Stimulated activated naive CD8-positive, alpha-beta T cell treated with anti-CD3 and anti-CD28 coated beads, Interleukin-15, amount 100 ng/mL, for 72 hours (primary cell): Measurements from ENCODE around the gene SHLD1.
"Not testable (repeated sequence)": the region's sequence is repeated elsewhere in the genome, so short reads cannot be mapped to it uniquely, and the experiment has no call there.

Source experiments
- ATAC-seq: fragments of 150-1000 bp; cut with Tn5 transposase; 2 replicates; pipeline ENCODE4 v1.10.0; 2021; ENCODE audit warnings: mild to moderate bottlenecking, moderate library complexity
- DNase-seq, 2 donors: peaks; one replicate each; pipeline ENCODE4 v3.0.0; 2021 to 2022
- H3K27ac Mint-ChIP-seq, 2 donors: one replicate each; pipeline ENCODE4 v1.8.0; 2022; ENCODE audit warnings: mild to moderate bottlenecking in 2 of 2, mixed read lengths in 2 of 2, moderate library complexity in 2 of 2
- H3K27me3 Mint-ChIP-seq: one replicate; pipeline ENCODE4 v1.8.0; 2022; ENCODE audit warnings: mixed read lengths
- H3K4me1 Mint-ChIP-seq: one replicate; pipeline ENCODE4 v1.8.0; 2022; ENCODE audit warnings: mild to moderate bottlenecking, mixed read lengths
- H3K4me3 Mint-ChIP-seq, 2 donors: one replicate each; pipeline ENCODE4 v1.8.0; 2022; ENCODE audit warnings: mild to moderate bottlenecking in 2 of 2, mixed read lengths in 2 of 2, moderate library complexity in 1 of 2
- H3K9me3 Mint-ChIP-seq, 2 donors: one replicate each; pipeline ENCODE4 v1.8.0; 2022; ENCODE audit warnings: mixed read lengths in 2 of 2

Gene SHLD1

GRCh38 chr20:5749952-5750779 is at the start of gene SHLD1:
Gene SHLD1 (plus strand): TSS chr20:5750401. CDS start chr20:5772866, 22,465 bp downstream.
- Mint-ChIP-seq H3K9me3 (no peaks in the 10 kb centered on the region), H3K27me3 (no peaks in the 10 kb centered on the region), H3K4me3 (peak within 1 kb of the TSS; percentile 79 to 90), H3K27ac (peak within 1 kb of the TSS; percentile 89 to 98), H3K4me1 (peaks cover 24% of the 10 kb centered on the region)
- ATAC-seq (peak; percentile 97), DNase-seq (peak; percentile 74 to 88)

GRCh38 chr20:5702339-5702738 is 47.9 kb upstream of the SHLD1 start:
- H3K27me3 Mint-ChIP-seq, H3K9me3 Mint-ChIP-seq, ATAC-seq, H3K4me3 Mint-ChIP-seq, H3K27ac Mint-ChIP-seq, DNase-seq, H3K4me1 Mint-ChIP-seq: not testable (repeated sequence)

- Mint-ChIP-seq H3K27ac (no peak overlapping the region), H3K4me3 (no peak overlapping the region), H3K9me3 (no peaks in the 10 kb centered on the region), H3K4me1 (no peaks in the 10 kb centered on the region), H3K27me3 (no peaks in the 10 kb centered on the region)
- ATAC-seq: no peak
- no peak for DNase-seq
Observed at GRCh38 chr20:5703681-5704101, 46.5 kb upstream of the SHLD1 start.

- H3K4me1 Mint-ChIP-seq: no peaks in the 10 kb centered on the region
- ATAC-seq (no peak), DNase-seq (no peak)
- no peak overlapping the region for H3K27ac Mint-ChIP-seq
- no peaks in the 10 kb centered on the region for H3K9me3 Mint-ChIP-seq
- H3K4me3 Mint-ChIP-seq: no peak overlapping the region
- H3K27me3 Mint-ChIP-seq: no peaks in the 10 kb centered on the region
Observed at GRCh38 chr20:5705827-5706226, 44.4 kb upstream of the SHLD1 start.

GRCh38 chr20:5706797-5707196 is 43.4 kb upstream of the SHLD1 start:
- Mint-ChIP-seq H3K4me1 (no peaks in the 10 kb centered on the region), H3K27me3 (no peaks in the 10 kb centered on the region), H3K9me3 (no peaks in the 10 kb centered on the region), H3K4me3 (no peak overlapping the region), H3K27ac (no peak overlapping the region)
- ATAC-seq: no peak
- DNase-seq: no peak

GRCh38 chr20:5710551-5710950 is 39.6 kb upstream of the SHLD1 start:
- H3K27me3 Mint-ChIP-seq: no peaks in the 10 kb centered on the region
- peaks cover 18% of the 10 kb centered on the region for H3K4me1 Mint-ChIP-seq
- H3K9me3 Mint-ChIP-seq: peaks cover 0 to 6% of the 10 kb centered on the region in 2 donors
- ATAC-seq (no peak), DNase-seq (no peak)
- H3K4me3 Mint-ChIP-seq: no peak overlapping the region
- no peak overlapping the region for H3K27ac Mint-ChIP-seq

GRCh38 chr20:5714261-5715041 is 35.8 kb upstream of the SHLD1 start:
- Mint-ChIP-seq H3K4me3 (peak overlapping the region; percentile 14 to 36), H3K9me3 (peaks cover 4 to 13% of the 10 kb centered on the region in 2 donors), H3K27me3 (no peaks in the 10 kb centered on the region), H3K4me1 (peaks cover 38% of the 10 kb centered on the region), H3K27ac (peak overlapping the region; percentile 36 to 86)
- peak; percentile 92 for ATAC-seq
- peak; percentile 36 to 49 for DNase-seq

GRCh38 chr20:5715071-5715841 is 34.9 kb upstream of the SHLD1 start:
- Mint-ChIP-seq H3K4me1 (peaks cover 47% of the 10 kb centered on the region), H3K4me3 (no peak overlapping the region), H3K27ac (peak overlapping the region; percentile 6 to 86)

GRCh38 chr20:5716953-5717352 is 33.2 kb upstream of the SHLD1 start:
- ATAC-seq (no peak), DNase-seq (no peak)
- Mint-ChIP-seq H3K4me3 (no peak overlapping the region), H3K27ac (no peak overlapping the region), H3K9me3 (peaks cover 4 to 13% of the 10 kb centered on the region in 2 donors), H3K4me1 (peaks cover 47% of the 10 kb centered on the region), H3K27me3 (no peaks in the 10 kb centered on the region)

More at GRCh38 chr20:5715071-5715841, 34.9 kb upstream of the SHLD1 start:
- ATAC-seq (no peak), DNase-seq (no peak)
- Mint-ChIP-seq H3K27me3 (no peaks in the 10 kb centered on the region), H3K9me3 (peaks cover 4 to 13% of the 10 kb centered on the region in 2 donors)

GRCh38 chr20:5718896-5719595 is 31.2 kb upstream of the SHLD1 start:
- H3K9me3 Mint-ChIP-seq: peaks cover 4 to 13% of the 10 kb centered on the region in 2 donors
- H3K27ac Mint-ChIP-seq: no peak overlapping the region
- peaks cover 58% of the 10 kb centered on the region for H3K4me1 Mint-ChIP-seq
- H3K4me3 Mint-ChIP-seq: no peak overlapping the region
- no peaks in the 10 kb centered on the region for H3K27me3 Mint-ChIP-seq
- ATAC-seq (no peak), DNase-seq (no peak)

- H3K27me3 Mint-ChIP-seq: no peaks in the 10 kb centered on the region
- peaks cover 4 to 13% of the 10 kb centered on the region in 2 donors for H3K9me3 Mint-ChIP-seq
- ATAC-seq (peak; percentile 28), DNase-seq (no peak)
- no peak overlapping the region for H3K27ac Mint-ChIP-seq
- no peak overlapping the region for H3K4me3 Mint-ChIP-seq
- H3K4me1 Mint-ChIP-seq: peaks cover 49% of the 10 kb centered on the region
Observed at GRCh38 chr20:5719861-5720403, 30.3 kb upstream of the SHLD1 start.

GRCh38 chr20:5720696-5721095 is 29.5 kb upstream of the SHLD1 start:
- Mint-ChIP-seq H3K4me3 (no peak overlapping the region), H3K27ac (peak overlapping the region in 1 of 2 donors; percentile 54), H3K4me1 (peaks cover 41% of the 10 kb centered on the region), H3K9me3 (peaks cover 4 to 5% of the 10 kb centered on the region in 2 donors), H3K27me3 (no peaks in the 10 kb centered on the region)
- DNase-seq (no peak), ATAC-seq (no peak)

GRCh38 chr20:5721356-5721755 is 28.8 kb upstream of the SHLD1 start:
- not testable (repeated sequence) for H3K9me3 Mint-ChIP-seq, H3K27me3 Mint-ChIP-seq, ATAC-seq, DNase-seq, H3K4me3 Mint-ChIP-seq
- H3K27ac Mint-ChIP-seq: peak overlapping the region in 1 of 2 donors; percentile 83
- H3K4me1 Mint-ChIP-seq: peaks cover 34% of the 10 kb centered on the region

GRCh38 chr20:5722927-5723326 is 27.3 kb upstream of the SHLD1 start:
- Mint-ChIP-seq H3K4me1 (peaks cover 32% of the 10 kb centered on the region), H3K27ac (peak overlapping the region in 1 of 2 donors; percentile 89), H3K9me3 (peaks cover 0 to 6% of the 10 kb centered on the region in 2 donors), H3K27me3 (no peaks in the 10 kb centered on the region), H3K4me3 (peak overlapping the region in 1 of 2 donors; percentile 50)
- peak; percentile 77 for ATAC-seq
- peak in 1 of 2 donors; percentile 28 for DNase-seq

- not testable (repeated sequence) for H3K4me3 Mint-ChIP-seq, ATAC-seq, H3K9me3 Mint-ChIP-seq, DNase-seq, H3K27ac Mint-ChIP-seq, H3K27me3 Mint-ChIP-seq
- H3K4me1 Mint-ChIP-seq: peaks cover 15% of the 10 kb centered on the region
Observed at GRCh38 chr20:5725183-5725463, 25.1 kb upstream of the SHLD1 start.
